ENCODE data around the gene MAPK6.
"Not testable (repeated sequence)": the region's sequence is repeated elsewhere in the genome, so short reads cannot be mapped to it uniquely, and the experiment has no call there.

- TF ChIP-seq, protein P1, sequence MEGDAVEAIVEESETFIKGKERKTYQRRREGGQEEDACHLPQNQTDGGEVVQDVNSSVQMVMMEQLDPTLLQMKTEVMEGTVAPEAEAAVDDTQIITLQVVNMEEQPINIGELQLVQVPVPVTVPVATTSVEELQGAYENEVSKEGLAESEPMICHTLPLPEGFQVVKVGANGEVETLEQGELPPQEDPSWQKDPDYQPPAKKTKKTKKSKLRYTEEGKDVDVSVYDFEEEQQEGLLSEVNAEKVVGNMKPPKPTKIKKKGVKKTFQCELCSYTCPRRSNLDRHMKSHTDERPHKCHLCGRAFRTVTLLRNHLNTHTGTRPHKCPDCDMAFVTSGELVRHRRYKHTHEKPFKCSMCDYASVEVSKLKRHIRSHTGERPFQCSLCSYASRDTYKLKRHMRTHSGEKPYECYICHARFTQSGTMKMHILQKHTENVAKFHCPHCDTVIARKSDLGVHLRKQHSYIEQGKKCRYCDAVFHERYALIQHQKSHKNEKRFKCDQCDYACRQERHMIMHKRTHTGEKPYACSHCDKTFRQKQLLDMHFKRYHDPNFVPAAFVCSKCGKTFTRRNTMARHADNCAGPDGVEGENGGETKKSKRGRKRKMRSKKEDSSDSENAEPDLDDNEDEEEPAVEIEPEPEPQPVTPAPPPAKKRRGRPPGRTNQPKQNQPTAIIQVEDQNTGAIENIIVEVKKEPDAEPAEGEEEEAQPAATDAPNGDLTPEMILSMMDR (IDR thresholded peaks at IDR 0.05) = not testable (repeated sequence)
- TF ChIP-seq EZH2 (IDR thresholded peaks at IDR 0.05; ENCODE audit: borderline replicate concordance, insufficient read depth, low read depth, low read length, poor library complexity, severe bottlenecking) = not testable (repeated sequence)
Measured at GRCh38 chr15:52096536-52096935, 77.5 kb downstream of the MAPK6 start.
